Inflammatory macrophage treated with lipopolysaccharide for 1 hour (primary cell): ENCODE data around the gene NRARP.
"Not testable (repeated sequence)": the region's sequence is repeated elsewhere in the genome, so short reads cannot be mapped to it uniquely, and the experiment has no call there.

Experiments used
- DNase-seq, 2 donors: peaks; one replicate each; pipeline ENCODE4 v3.0.0-alpha.2; 2020 to 2022

The NRARP gene

DNA sequence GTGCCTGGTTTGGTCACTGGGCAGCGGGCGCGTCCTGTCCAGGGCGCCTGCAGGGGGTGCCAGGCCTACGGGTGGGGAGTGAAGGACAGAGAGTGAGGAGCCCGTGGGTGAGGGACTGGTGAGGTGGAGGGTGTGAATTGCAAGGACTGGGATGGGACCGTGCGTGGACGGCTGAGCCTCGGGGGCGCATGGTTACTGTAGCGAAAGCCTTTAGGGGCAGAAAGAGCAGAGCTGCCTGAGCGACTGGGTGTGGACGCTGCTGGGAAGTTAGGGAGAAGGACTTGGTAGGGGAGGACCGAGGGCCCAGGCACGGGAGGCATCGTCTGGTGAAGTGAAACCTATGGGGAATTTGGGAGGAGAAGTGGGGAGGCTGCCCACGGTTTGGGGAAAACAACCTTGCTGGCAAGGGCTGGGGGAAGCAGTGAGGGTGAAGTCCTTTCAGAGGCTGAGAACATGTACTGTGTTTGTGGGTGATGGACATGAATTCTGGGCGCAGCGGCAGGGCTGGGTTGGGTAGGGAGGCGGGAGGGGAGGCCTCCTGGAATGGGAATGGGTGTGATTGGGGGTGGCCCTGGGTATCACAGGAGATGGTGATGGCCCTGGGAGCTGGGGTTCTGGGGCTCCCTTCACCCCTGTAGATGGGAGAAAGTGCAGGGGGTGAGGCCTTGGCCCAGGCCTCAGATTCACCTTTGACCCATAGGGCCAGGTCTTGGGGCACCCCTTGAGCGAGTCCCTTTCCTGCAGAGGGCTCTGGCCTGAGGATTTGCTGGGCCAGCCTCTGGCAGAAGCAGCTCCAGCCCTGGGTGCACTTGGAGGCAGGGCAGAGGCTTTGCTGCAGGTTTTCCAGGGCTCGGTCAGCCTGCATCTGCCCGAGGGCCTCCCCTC, 26.2 kb downstream of the NRARP start:
- peak; percentile 58 to 69 for DNase-seq

DNA sequence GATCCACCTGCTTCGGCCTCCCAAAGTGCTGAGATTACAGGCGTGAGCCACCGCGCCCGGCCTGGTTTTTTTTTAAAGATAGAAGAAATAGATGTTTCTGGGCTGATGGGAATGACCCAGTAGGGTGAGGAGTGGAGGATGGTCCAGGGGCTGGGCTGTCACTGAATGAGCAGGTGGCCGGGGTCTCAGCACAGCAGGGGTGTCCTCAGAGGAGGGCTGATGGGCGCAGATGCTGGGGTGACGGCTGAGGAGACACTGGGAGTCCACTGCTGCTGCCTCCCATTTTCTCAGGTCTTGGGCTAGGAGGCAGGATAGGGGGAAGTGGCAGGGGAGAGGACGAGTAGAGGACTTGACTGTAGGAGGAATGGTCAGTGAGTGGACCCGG, 26.9 kb downstream of the NRARP start:
- no peak for DNase-seq

DNA sequence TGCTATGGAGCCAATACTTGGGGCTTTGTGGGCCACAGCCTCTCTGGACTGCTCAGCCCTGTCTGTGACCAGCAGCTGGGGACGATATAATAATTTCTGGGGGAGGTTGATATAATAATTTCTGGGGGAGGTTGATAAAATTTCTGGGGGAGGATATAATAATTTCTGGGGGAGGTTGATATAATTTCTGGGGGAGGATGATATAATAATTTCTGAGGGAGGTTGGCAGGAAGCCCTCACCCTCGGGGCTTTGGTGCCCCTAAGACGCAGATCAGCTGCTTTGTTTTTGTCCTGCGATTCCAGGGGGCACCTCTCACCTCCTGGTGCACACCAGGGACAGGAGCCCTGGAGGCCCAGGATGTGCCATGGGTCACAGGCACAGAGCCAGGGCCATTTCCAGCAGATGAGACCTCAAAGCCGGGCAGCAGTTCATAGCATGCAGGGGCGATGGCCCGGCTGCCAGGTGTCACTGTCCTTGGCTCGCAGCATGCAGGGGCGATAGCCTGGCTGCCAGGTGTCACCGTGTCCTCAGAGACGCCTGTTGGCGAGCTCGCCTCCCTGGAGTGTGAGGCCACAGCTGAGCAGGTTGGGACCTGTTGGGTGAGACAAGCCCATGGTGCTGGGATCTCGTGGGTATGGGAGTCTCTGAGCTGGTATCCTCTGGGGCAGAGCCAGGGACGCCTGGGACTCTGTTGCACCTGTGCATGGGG, 28.3 kb downstream of the NRARP start:
- no peak for DNase-seq

DNA sequence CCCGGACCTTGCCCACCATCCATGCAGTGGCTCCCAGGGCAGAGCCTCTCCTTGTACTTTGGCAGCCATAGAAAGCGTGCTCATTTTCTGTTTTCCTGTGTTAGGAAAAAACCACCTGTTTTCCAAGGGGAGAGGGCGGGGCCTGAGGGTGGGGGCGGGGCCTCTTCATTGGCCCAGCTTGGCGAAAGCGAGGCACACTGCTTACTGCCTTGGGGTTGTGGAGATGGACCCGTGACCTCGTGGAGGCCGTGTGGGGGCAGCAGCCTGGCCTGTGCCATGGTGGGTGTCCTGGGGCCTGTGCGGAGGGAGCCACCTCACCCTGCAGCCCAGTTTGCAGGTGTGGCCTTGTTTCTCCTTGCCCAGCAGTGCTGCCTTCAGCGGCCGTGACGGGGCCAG, 29.0 kb downstream of the NRARP start:
- no peak for DNase-seq

DNA sequence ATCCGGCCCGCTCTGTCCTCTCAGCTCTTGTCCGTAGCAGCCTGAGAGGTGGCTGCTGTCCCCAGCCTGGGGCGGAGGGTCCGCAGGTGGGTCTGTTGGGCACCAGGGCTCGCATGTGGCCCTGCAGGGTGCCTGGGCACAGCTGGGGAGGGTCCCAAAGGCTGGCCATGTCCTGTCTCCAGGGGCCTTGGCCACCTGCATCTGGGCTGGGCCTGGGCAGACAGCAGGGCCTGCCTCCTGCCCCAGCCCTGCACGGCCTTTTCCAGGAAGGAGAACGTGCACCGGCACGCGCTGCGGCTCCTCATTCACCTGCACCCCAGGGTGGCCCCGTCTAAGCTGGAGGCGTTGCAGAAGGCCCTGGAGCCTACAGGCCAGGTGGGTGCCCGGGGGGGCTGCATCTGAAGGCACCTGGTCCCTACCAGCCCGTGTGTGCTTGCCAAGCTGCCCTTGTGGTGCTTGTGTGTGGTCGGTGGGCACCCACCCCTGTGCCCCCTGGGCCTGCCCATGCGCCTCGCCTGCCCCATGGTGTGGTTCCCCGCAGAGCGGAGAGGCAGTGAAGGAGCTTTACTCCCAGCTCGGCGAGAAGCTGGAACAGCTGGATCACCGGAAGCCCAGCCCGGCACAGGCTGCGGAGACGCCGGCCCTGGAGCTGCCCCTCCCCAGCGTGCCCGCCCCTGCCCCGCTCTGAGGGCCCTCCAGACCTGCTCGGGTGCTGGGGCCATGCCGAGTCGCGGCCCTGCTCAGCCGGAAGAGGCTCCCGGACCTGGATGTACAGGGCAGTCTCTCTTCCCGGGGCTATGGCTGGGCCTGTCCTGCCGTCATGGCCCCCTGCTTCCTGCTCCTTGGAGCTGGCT, 29.6 kb downstream of the NRARP start:
- no peak for DNase-seq

DNA sequence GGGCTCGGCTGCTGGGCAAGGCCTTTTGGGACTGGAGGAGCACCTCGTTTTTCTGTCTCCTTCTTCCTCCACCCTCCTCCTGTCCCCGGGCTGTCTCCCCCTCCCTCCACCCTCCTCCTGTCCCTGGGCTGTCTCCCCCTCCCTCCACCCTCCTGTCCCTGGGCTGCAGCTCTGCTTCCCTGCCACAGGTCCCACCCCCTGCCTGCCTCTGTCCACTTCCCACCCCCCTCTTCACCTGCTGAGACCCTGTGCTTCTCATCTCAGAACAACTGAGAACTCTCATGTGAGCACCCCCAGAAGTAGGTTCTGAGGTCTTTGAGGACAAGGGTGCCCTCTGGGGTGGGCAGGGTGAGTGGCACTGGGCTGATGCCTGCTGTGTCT, 30.4 kb downstream of the NRARP start:
- DNase-seq: no peak

DNA sequence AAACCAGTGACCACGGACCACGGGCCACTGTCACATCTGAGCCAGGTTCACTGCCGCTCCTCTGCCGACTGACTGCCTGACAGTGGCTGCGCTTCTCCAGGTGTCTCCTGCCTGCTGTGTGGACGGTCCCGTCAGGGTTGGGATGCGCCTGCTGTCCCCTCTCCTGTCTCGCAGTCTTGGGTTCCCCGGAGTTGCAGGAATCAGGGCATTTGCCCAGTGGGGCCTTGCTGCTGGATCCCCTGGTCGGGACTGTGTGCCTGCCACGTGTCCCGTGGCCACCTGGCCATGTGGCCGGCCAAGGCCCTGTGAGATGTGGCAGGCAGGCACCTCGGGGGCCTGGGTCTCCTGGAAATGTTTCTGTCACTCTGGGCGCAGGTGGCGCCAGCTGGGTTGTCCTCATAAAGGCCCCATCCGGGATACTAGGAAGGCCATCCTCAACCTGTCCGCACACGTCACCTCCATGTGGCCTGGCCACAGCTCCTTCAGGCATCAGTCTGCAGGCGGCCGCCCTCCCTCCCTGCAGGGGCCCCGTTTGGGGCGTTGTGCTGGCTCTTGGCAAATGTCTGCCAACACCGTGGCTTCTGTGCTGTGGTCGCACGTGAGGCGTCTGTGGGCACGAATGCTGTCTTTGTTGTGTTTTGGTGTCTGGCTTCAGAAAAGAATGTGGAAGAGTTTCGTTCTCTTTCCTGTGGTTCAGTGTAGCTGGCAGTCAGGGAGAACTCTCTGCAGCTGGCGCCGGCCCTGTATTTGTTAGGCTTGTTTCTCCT, 31.0 kb downstream of the NRARP start:
- DNase-seq: no peak

DNA sequence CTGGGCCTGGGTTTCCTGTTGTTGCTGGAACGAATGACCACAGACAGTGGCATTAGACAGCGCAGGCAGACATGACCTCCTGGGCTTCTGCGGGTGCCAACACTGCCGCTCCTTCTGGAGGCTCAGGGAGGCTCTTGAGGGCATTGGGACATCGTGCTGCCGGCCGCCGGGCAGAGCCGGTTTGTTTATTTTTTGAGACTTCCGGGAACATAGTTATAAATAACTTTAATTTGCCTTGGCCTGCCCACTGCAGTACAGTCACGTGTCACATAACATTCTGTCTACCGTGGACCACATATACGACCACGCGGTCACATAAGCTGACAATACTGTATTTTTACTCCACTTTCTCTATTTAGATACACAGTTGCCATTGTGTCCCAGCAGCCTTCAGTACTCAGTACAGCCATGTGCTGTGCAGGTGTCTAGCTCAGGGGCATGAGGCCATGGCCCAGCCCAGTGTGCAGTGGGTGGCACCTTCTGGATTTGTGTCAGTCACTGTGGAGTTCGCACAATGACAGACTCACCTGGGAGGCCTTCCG, 32.8 kb downstream of the NRARP start:
- DNase-seq: no peak

DNA sequence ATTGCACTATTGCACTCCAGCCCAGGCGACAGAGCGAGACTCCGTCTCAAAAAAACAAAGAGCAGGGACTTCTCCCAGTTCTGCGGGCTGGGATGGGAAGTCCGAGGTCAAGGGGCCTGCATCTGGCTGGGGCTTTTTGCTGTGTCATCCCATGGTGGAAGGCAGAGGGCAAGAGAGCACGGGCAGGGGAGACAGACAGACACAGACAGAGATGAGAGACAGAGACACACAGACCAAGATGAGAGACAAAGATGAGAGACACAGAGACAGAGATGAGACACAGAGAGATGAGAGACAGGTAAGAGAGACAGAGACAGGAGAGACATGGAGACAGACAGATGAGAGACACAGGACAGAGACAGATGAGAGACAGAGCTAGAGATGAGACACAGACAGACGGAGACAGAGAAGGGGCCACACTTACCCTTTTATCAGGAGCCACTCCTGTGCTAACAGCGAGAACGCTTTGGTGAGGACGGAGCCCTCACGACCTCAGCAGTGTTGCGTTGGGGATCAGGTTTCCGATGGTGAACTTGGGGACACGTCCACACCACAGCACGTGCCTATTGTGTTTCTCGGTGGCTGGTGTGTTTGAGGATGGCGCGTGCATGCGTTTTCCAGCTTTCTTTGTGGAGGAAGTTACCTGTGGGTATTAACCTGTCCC, 33.4 kb downstream of the NRARP start:
- DNase-seq: peak; percentile 11 to 38

DNA sequence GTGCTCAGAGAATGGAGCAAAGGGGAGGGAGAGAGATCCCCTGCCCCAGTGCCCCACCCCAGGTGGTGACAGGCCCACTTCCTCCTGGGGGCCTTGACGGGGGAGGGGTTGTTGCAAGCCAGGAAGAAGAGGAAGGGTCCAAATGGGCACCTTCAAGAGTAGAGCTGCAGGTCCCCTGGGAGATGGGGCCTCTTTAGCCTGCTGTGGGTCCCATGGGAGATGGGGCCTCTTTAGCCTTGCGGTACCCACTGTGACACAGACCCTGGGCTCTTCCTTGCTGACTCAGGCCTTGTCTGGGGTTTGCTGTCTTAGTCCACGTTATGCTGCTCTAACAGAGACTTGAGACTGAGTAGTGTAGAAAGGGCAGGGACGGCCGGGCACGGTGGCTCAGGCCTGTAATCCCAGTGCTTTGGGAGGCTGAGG, 34.1 kb downstream of the NRARP start:
- DNase-seq: no peak

DNA sequence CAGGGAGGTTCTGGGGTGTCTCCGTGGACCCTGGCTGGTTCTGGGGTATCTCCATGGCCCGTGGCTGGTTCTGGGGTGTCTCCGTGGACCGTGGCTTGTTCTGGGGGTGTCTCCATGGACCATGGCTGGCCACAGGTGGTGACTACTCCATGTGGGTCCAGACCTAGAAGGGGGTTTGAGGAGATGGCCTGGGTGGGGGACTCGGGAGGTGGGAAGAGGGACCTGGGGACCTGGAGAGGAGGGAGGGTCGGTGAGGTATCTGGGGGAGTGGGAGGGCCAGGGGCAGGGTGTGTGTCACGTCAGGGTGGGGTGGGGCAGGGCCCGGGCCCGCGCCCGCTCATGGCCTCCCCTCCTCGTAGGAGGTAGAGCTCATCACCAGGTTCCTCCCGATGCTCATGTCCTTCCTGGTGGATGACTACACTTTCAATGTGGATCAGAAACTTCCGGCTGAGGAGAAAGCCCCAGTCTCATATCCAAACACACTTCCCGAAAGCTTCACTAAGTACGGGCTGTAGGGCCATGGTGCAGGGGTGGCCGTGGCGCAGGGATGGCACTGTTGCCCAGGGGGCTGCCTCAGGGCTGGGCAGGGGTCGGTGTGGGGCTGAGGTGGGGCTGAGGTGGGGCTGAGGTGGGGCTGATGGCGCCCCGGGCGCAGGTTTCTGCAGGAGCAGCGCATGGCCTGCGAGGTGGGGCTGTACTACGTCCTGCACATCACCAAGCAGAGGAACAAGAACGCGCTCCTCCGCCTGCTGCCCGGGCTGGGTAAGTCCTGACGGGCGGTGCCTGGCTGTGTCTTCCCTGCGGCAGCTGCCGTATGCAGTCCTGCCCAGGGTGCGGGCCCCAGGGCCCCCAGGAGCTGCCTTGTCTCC, 35.3 kb downstream of the NRARP start:
- no peak for DNase-seq

DNA sequence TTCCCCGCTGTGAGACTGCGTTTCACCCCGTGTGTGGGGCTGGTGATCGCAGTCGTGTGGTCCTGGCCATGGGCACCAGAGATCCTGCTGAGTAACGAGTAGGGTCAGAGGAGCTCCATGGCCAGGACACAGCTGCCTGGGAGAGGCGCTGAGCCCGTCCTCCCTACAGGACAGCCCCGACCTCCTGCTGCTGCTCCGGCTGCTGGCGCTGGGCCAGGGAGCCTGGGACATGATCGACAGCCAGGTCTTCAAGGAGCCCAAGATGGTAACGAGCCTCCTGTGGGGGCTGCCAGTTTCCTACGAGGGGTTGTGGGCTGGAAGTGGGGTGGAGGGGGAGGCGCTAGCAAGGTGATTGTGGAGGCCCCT, 35.9 kb downstream of the NRARP start:
- no peak for DNase-seq

DNA sequence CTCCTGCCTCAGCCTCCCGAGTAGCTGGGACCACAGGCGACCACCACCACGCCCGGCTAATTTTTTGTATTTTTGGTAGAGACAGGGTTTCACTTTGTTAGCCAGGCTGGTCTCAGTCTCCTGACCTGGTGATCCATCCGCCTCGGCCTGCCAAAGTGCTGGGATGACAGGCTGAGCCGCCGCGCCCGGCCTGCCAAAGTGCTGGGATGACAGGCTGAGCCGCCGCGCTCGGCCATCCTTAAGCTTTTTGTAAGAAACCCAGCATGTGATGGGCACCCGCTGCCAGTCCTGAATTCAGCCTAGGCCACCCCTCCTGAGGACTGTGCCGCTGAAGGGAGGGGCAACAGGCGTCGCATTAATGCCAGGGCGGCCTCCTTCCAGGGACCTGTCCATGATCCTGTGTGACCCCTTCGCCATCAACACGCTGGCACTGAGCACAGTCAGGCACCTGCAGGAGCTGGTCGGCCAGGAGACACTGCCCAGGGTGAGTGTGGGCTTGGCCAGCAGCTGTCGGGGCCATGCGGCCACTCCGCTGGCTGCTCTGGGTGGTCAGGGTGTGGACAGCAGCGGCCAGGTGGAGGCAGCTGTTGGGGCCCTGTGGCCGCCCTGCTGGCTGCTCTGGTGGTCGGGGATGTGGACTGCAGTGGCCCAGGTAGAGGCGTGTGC, 36.4 kb downstream of the NRARP start:
- DNase-seq: no peak

DNA sequence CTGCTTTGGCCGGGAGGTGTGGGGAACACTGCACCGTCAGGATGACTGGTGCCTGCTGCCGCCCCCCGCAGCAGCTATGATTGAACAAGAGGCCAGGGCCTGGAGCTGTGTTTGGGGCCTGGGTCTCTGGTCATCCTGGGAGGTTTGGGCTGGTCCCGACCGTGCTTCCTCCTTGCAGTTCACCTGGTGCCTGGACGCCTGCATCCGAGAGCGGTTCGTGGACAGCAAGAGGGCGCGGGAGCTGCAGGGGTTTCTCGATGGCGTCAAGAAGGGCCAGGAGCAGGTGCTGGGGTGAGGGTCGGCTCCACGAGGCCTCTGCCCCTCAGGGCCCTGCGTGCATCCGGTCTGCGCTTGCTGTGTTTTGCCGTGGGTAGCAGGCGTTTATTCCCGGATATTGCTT, 38.0 kb downstream of the NRARP start:
- no peak for DNase-seq

DNA sequence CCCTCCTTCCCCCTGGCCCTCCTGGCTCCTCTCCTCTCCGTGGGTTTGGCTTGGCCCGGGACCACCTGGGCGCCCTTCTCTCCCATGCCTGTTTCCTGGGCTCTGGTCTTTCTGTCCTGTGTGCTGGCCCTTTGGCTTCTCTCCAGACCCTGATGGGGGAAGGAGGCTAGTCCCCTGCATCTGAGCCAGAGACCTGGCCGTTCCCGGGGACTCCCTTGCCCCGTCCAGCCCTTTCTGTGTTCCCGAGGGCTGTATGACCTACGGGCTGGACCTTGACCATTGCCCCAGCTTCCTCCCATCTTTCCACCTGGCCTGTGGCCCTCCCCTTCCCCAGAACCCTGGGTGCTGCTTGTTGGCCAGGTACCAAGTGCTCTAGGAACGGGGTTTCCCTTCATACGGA, 38.6 kb downstream of the NRARP start:
- no peak for DNase-seq

DNA sequence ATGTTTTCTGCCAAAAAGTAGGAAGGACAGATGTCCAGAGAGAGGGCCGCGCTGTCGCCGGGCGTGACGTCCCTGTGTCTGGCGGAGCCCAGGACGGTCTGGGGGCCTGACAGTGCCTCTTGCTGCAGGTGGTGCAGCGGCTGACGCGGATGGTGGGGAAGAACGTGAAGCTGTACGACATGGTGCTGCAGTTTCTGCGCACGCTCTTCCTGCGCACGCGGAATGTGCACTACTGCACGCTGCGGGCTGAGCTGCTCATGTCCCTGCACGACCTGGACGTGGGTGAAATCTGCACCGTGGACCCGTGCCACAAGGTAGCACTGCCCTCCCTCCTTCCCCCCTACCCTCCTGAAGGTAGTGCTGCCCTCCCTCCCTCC, 39.2 kb downstream of the NRARP start:
- no peak for DNase-seq

DNA sequence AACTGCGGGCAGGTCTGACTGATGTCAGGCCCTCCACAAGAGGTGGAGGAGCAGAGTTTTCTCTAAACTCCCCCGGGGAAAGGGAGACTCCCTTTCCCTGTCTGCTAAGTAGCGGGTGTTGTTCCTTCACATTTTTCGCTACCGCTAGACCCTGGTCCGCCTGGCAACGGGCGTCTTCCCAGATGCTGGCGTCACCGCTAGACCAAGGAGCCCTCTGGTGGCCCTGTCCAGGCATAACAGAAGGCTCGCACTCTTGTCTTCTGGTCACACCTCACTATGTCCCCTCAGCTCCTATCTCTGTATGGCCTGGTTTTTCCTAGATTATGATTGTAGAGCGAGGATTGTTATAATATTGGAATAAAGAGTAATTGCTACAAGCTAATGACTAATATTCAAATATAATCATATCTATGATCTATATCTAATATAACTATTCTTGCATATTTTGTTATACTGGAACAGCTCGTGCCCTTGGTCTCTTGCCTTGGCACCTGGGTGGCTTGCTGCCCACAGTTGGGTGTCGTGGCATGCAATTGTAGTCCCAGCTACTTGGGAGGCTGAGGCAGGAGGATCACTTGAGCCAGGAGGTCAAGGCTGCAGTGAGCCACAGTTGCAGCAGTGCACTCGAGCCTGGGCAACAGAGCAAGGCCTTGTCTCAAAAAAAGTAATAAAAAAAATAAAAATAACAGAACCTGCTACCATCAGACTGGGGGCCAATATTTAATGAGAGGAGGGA, 39.7 kb downstream of the NRARP start:
- DNase-seq: not testable (repeated sequence)

DNA sequence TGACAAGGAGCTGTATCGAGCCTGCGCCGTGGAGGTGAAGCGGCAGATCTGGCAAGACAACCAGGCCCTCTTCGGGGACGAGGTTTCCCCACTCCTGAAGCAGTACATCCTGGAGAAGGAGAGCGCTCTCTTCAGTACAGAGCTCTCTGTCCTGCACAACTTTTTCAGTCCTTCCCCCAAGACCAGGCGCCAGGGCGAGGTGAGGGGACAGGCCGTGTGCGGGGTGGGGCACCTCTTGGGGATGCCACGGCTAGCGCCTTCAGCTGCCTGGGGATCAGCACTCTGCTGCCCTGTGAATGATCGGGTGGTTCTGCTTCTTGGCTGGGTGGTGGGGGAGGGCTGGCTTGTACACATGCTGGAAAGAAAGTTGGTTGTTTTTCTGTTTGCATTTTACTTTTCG, 45.2 kb downstream of the NRARP start:
- no peak for DNase-seq

DNA sequence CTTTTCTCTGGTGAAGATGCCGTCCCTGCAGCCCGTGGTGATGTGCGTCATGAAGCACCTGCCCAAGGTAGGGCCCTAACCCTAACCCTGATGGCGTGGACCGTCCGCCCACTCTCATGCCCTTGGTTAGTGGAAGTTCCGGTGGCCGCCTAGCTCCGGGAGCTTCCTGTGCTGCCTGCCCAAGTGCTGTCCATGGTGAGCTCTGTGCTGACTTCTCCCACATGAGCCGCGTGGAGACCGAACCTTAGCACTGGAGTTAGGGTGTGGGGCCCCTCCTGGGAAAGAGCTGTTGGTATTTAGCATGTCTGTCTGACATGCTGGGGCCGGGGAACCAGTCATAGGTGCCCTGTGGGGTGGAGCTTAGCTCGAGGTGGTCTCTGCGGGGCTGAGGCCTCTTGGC, 45.7 kb downstream of the NRARP start:
- no peak for DNase-seq
